Transverse colon (tissue), 4 donors: ENCODE measurements around the gene NDEL1. TPM values are rescaled to one million over a fixed set of nuclear protein-coding genes. Genes with fewer than 3 reads are reported as not detected.

ENCODE experiments used
- DNase-seq: peaks from one replicate; pipeline ENCODE4 v3.0.0-alpha.2; 2019
- H3K27ac ChIP-seq, 4 donors: fragments of 200-600 bp; sonication (generic); 2 replicates each; pipeline ENCODE4 v1.5.1; 2016 to 2018; ENCODE audit warnings: inconsistent platforms in 4 of 4
- H3K27me3 ChIP-seq: fragments of 200-600 bp; sonication (generic); 2 replicates; pipeline ENCODE4 v1.5.1; 2017; ENCODE audit warnings: inconsistent platforms
- H3K36me3 ChIP-seq, 4 donors: fragments of 200-600 bp; sonication (generic); 2 replicates each; pipeline ENCODE4 v1.5.1; 2017 to 2019; ENCODE audit warnings: inconsistent platforms in 4 of 4
- H3K4me1 ChIP-seq, 4 donors: fragments of 200-600 bp; sonication (generic); 2 replicates each; pipeline ENCODE4 v1.5.1; 2017 to 2020; ENCODE audit warnings: inconsistent platforms in 4 of 4
- H3K4me3 ChIP-seq, 4 donors: fragments of 200-600 bp; sonication (generic); 1 replicate in 1 of 4; 2 replicates in 3 of 4; pipeline versions ENCODE4 v1.5.1 to v1.6.1; 2017 to 2019; ENCODE audit warnings: inconsistent platforms in 4 of 4
- H3K9me3 ChIP-seq, 2 donors: fragments of 200-600 bp; sonication (generic); 2 replicates each; pipeline ENCODE4 v1.5.1; 2017 to 2019; ENCODE audit warnings: inconsistent platforms in 2 of 2
- EP300 ChIP-seq: sonication (generic); formaldehyde crosslinking; IDR thresholded peaks from one replicate; pipeline ENCODE4 v1.6.1; 2017; ENCODE audit warnings: antibody characterized with exemption, low read depth
- POLR2A ChIP-seq: fragments of 450-650 bp; IDR thresholded peaks from one replicate; pipeline ENCODE4 v1.6.1; 2016; ENCODE audit warnings: antibody characterized with exemption, mild to moderate bottlenecking, moderate library complexity
- POLR2AphosphoS5 ChIP-seq, 3 donors: sonication (generic); formaldehyde crosslinking; IDR thresholded peaks; one replicate each; pipeline ENCODE4 v1.6.1; 2016; ENCODE audit warnings: antibody characterized with exemption in 3 of 3
- WGBS, 2 donors: methylation state at CpG; one replicate each; pipeline ENCODE4 v1.1.5; 2018; ENCODE audit warnings: low coverage in 1 of 2; 5-methylcytosine and 5-hydroxymethylcytosine counted together
- in situ Hi-C, 4 donors: fragments of 200-750 bp; cut with MboI; loops; one replicate each; pipeline versions ENCODE4 v1.15.0 to v1.15.1; 2017; ENCODE audit warnings: low sequenced_read_pairs in 3 of 4, low pct_ligation_motif_present in 1 of 4, low pct_unique_long_range_greater_than_20kb in 1 of 4
- intact Hi-C: fragments of 100-400 bp; cut with DNase I; formaldehyde crosslinking; loops from one replicate; pipeline ENCODE4 v1.15.1; 2023; ENCODE audit warnings: low total_unique reads
- total RNA-seq, 4 donors: library from RNA; depleted of rRNA; stranded (reverse); fragments of >200 nt; gene quantifications; one replicate each; pipeline ENCODE4 v1.1.0, GENCODE V29; 2016
- TF ChIP-seq, protein P1 (sequence below), 5 experiments: fragments of 200-600 bp in 3 of 5; fragments of 450-650 bp in 2 of 5; sonication (generic) in 3 of 5; IDR thresholded peaks; 1 replicate in 2 of 5; 2 replicates in 3 of 5; pipeline ENCODE4 v1.5.1; 2016 to 2017; ENCODE audit warnings: antibody characterized with exemption in 5 of 5, inconsistent platforms in 3 of 5, mild to moderate bottlenecking in 2 of 5, moderate library complexity in 1 of 5

Gene NDEL1
- total RNA-seq, 4 donors from 2014 or later = 28.3 to 82.4 (median 77.2) TPM

DNA sequence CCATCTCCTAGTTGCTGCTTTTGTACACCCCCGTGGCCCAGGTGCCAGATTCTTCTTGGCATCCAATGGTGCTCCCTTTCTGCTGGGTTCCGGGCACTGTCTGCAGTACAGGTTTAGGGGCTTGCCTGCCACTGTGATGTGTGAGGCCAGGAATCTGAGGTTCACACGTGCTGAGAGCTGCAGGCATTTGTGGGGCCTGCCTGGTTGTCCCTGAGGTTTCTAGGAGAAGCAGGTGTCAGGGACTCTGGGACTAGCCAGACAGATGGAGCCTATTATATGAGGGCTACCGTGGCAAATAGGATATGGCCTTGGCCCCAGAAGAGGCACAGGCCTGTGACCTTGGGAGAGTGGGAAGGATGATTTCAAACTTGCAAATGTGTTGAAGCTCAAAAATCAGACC, 29.3 kb downstream of the NDEL1 start:
- in situ Hi-C loops = no loop called here
- 67 to 100% methylated on average over 1 to 4 of the region's 4 CpGs for WGBS, 2 donors
- peaks cover 0 to 45% (median 19%) of the 10 kb centered on the region in 4 donors for H3K36me3 ChIP-seq
- H3K27me3 ChIP-seq = no peaks in the 10 kb centered on the region
- H3K4me1 ChIP-seq = peaks cover 0 to 6% (median 3%) of the 10 kb centered on the region in 4 donors
- intact Hi-C loops = no loop called here
- H3K4me3 ChIP-seq = no peak overlapping the region
- TF ChIP-seq EP300 (no peak), POLR2A (no peak), POLR2AphosphoS5 (IDR thresholded peaks at IDR 0.05) (no peak)
- TF ChIP-seq, protein P1, sequence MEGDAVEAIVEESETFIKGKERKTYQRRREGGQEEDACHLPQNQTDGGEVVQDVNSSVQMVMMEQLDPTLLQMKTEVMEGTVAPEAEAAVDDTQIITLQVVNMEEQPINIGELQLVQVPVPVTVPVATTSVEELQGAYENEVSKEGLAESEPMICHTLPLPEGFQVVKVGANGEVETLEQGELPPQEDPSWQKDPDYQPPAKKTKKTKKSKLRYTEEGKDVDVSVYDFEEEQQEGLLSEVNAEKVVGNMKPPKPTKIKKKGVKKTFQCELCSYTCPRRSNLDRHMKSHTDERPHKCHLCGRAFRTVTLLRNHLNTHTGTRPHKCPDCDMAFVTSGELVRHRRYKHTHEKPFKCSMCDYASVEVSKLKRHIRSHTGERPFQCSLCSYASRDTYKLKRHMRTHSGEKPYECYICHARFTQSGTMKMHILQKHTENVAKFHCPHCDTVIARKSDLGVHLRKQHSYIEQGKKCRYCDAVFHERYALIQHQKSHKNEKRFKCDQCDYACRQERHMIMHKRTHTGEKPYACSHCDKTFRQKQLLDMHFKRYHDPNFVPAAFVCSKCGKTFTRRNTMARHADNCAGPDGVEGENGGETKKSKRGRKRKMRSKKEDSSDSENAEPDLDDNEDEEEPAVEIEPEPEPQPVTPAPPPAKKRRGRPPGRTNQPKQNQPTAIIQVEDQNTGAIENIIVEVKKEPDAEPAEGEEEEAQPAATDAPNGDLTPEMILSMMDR (IDR thresholded peaks at IDR 0.05) = no peak
- no peak for DNase-seq
- no peaks in the 10 kb centered on the region for H3K9me3 ChIP-seq
- no peak overlapping the region for H3K27ac ChIP-seq

DNA sequence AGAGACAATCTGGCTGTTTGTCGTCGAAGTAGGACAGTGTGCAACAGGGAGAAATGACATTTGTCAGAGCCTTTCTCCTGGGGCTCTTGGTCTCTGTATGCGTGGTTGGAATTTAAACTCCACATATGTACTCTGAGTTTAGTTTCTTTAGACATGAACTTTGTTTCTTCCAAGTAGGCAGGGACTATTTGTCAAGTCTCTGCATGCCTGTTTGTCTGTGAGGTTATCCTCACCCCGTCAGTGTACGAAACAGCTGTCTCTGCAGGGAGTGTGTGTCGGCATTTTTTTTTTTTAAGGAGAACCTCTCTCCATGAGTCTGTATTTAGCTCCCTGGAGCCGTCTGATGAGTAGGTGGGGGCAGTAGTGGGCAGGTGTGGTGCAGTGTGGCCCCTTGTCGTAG, 29.7 kb downstream of the NDEL1 start:
- H3K4me3 ChIP-seq = no peak overlapping the region
- in situ Hi-C loops (no loop called here), intact Hi-C loops (no loop called here)
- H3K27ac ChIP-seq = no peak overlapping the region
- H3K4me1 ChIP-seq = peaks cover 0 to 10% (median 3%) of the 10 kb centered on the region in 4 donors
- peaks cover 0 to 41% (median 17%) of the 10 kb centered on the region in 4 donors for H3K36me3 ChIP-seq
- H3K27me3 ChIP-seq = no peaks in the 10 kb centered on the region
- H3K9me3 ChIP-seq = no peaks in the 10 kb centered on the region
- WGBS, 2 donors = 74 to 93% methylated on average over 3 to 8 of the region's 8 CpGs
- no peak for DNase-seq
- TF ChIP-seq POLR2A (no peak), POLR2AphosphoS5 (IDR thresholded peaks at IDR 0.05) (no peak), EP300 (no peak)
- TF ChIP-seq, protein P1 (IDR thresholded peaks at IDR 0.05) = no peak

DNA sequence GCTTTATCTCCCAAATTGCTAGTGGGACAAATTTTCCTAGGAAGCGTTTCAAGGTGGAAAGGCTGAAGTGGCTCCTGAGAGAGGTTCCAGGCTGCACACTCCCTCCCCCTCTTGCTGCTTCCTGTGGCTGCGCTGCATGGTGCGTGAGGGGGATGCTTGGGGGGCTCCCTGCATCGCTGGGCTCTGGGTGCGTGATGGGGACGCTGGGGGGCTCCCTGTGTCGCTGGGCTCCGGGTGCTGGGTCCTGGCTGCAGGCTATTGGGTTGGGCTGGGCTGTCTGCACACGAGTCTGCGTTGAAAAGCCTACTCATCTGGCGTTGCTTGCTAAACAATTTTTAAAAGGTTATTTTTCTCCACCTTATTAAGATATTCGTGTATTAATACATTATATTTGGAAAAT, 30.1 kb downstream of the NDEL1 start:
- WGBS, 2 donors = 72 to 86% methylated on average over 6 to 12 of the region's 12 CpGs
- Histone ChIP-seq H3K4me1 (peaks cover 0 to 11% (median 3%) of the 10 kb centered on the region in 4 donors), H3K27ac (no peak overlapping the region), H3K27me3 (no peaks in the 10 kb centered on the region), H3K9me3 (no peaks in the 10 kb centered on the region), H3K36me3 (peaks cover 0 to 37% (median 15%) of the 10 kb centered on the region in 4 donors), H3K4me3 (no peak overlapping the region)
- intact Hi-C loops (no loop called here), in situ Hi-C loops (no loop called here)
- TF ChIP-seq POLR2AphosphoS5 (IDR thresholded peaks at IDR 0.05) (no peak), POLR2A (no peak), EP300 (no peak)
- TF ChIP-seq, protein P1 (IDR thresholded peaks at IDR 0.05) = no peak
- no peak for DNase-seq

DNA sequence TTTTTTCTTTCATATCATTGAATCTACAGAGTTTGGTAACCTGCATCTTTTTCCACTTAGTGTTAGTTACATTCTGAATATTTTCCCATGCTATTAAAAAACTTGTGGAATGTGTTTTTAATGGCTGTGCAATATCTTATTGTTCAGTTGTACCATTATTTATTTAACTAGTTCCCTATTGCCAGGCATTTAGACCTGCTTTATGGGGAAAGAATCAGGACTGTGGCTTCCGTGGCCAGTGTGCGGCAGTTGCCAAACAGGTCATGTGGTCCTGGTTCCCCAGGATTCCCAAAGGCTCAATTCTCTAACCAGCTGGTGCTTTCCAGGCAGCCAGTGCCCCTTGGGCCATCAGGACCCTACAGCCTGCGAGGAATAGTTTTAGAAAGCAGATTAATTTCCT, 30.8 kb downstream of the NDEL1 start:
- Histone ChIP-seq H3K36me3 (peaks cover 0 to 30% (median 11%) of the 10 kb centered on the region in 4 donors), H3K27ac (no peak overlapping the region), H3K4me1 (peaks cover 0 to 11% (median 3%) of the 10 kb centered on the region in 4 donors), H3K27me3 (no peaks in the 10 kb centered on the region), H3K9me3 (no peaks in the 10 kb centered on the region), H3K4me3 (no peak overlapping the region)
- WGBS, 2 donors = 75 to 82% methylated on average over 3 of the region's 3 CpGs
- intact Hi-C loops (no loop called here), in situ Hi-C loops (no loop called here)
- TF ChIP-seq POLR2A = no peak
- no peak for DNase-seq

DNA sequence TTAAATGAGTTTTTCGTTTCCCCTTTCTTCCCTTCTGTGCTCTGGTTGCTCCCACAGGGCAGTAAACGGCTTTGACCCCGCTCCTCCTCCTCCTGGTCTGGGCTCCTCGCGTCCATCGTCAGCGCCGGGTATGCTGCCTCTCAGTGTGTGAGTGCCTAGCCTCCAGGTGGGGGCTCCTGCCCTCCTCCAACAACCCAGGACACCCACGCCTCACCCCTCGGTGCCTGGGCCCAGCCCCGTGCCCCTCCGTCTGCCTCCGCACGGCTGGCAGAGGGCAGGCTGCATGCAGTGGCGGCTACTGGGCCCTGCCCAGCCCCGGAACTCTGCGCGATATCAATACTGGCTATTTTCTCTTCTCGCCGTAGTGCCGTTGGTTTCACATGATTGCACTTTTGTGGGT, 31.2 kb downstream of the NDEL1 start:
- Histone ChIP-seq H3K9me3 (no peaks in the 10 kb centered on the region), H3K4me3 (no peak overlapping the region), H3K36me3 (peaks cover 0 to 26% (median 10%) of the 10 kb centered on the region in 4 donors), H3K4me1 (peaks cover 0 to 11% (median 3%) of the 10 kb centered on the region in 4 donors), H3K27me3 (no peaks in the 10 kb centered on the region), H3K27ac (no peak overlapping the region)
- intact Hi-C loops (no loop called here), in situ Hi-C loops (no loop called here)
- WGBS, 2 donors = 84 to 94% methylated on average over 2 to 21 of the region's 21 CpGs
- no peak for TF ChIP-seq POLR2A
- TF ChIP-seq, protein P1 (IDR thresholded peaks at IDR 0.05) = no peak
- TF ChIP-seq POLR2AphosphoS5 (IDR thresholded peaks at IDR 0.05) = no peak
- TF ChIP-seq EP300 = no peak
- no peak for DNase-seq
